ENCODE measurements around the gene PLCB1.

Gene PLCB1

GRCh38 chr20:8362457-8362856 lies 230.4 kb downstream of the PLCB1 start:
- no peaks in the 10 kb centered on the region for H3K27me3 ChIP-seq (ENCODE audit: low read depth, low read length)
- no peak overlapping the region for H3K4me3 ChIP-seq (ENCODE audit: low read depth in 1 of 2, low read length in 2 of 2)
- H3K36me3 ChIP-seq (ENCODE audit: control insufficient read depth in 1 of 2, insufficient read depth in 2 of 2, low read length in 2 of 2), result no peaks in the 10 kb centered on the region
- H3K27ac ChIP-seq (ENCODE audit: low read length), result no peak overlapping the region
- peaks cover 0 to 17% of the 10 kb centered on the region in 2 donors for H3K4me1 ChIP-seq (ENCODE audit: control insufficient read depth in 1 of 2, insufficient read depth in 2 of 2, low read length in 2 of 2)
- no peaks in the 10 kb centered on the region for H3K9me3 ChIP-seq (ENCODE audit: control insufficient read depth in 1 of 2, low read length in 2 of 2)

- H3K4me3 ChIP-seq (ENCODE audit: low read depth in 1 of 2, low read length in 2 of 2), result no peak overlapping the region
- H3K27me3 ChIP-seq (ENCODE audit: low read depth, low read length), result no peaks in the 10 kb centered on the region
- H3K9me3 ChIP-seq (ENCODE audit: control insufficient read depth in 1 of 2, low read length in 2 of 2), result no peaks in the 10 kb centered on the region
- H3K36me3 ChIP-seq (ENCODE audit: control insufficient read depth in 1 of 2, insufficient read depth in 2 of 2, low read length in 2 of 2), result no peaks in the 10 kb centered on the region
- peaks cover 0 to 13% of the 10 kb centered on the region in 2 donors for H3K4me1 ChIP-seq (ENCODE audit: control insufficient read depth in 1 of 2, insufficient read depth in 2 of 2, low read length in 2 of 2)
- no peak overlapping the region for H3K27ac ChIP-seq (ENCODE audit: low read length)
Measured at GRCh38 chr20:8363970-8364733, 232.1 kb downstream of the PLCB1 start.

GRCh38 chr20:8364734-8365078 lies 232.6 kb downstream of the PLCB1 start:
- Histone ChIP-seq H3K4me3 (ENCODE audit: low read depth in 1 of 2, low read length in 2 of 2) (no peak overlapping the region), H3K27ac (ENCODE audit: low read length) (no peak overlapping the region), H3K36me3 (ENCODE audit: control insufficient read depth in 1 of 2, insufficient read depth in 2 of 2, low read length in 2 of 2) (no peaks in the 10 kb centered on the region), H3K27me3 (ENCODE audit: low read depth, low read length) (no peaks in the 10 kb centered on the region), H3K4me1 (ENCODE audit: control insufficient read depth in 1 of 2, insufficient read depth in 2 of 2, low read length in 2 of 2) (peaks cover 0 to 13% of the 10 kb centered on the region in 2 donors), H3K9me3 (ENCODE audit: control insufficient read depth in 1 of 2, low read length in 2 of 2) (no peaks in the 10 kb centered on the region)

- Histone ChIP-seq H3K36me3 (ENCODE audit: control insufficient read depth in 1 of 2, insufficient read depth in 2 of 2, low read length in 2 of 2) (no peaks in the 10 kb centered on the region), H3K4me3 (ENCODE audit: low read depth in 1 of 2, low read length in 2 of 2) (no peak overlapping the region), H3K4me1 (ENCODE audit: control insufficient read depth in 1 of 2, insufficient read depth in 2 of 2, low read length in 2 of 2) (peaks cover 0 to 8% of the 10 kb centered on the region in 2 donors), H3K27me3 (ENCODE audit: low read depth, low read length) (no peaks in the 10 kb centered on the region), H3K27ac (ENCODE audit: low read length) (no peak overlapping the region), H3K9me3 (ENCODE audit: control insufficient read depth in 1 of 2, low read length in 2 of 2) (no peaks in the 10 kb centered on the region)
Measured at GRCh38 chr20:8365634-8366033, 233.6 kb downstream of the PLCB1 start.

GRCh38 chr20:8366303-8366923 lies 234.3 kb downstream of the PLCB1 start:
- H3K36me3 ChIP-seq (ENCODE audit: control insufficient read depth in 1 of 2, insufficient read depth in 2 of 2, low read length in 2 of 2), result no peaks in the 10 kb centered on the region
- peaks cover 0 to 2% of the 10 kb centered on the region in 2 donors for H3K4me1 ChIP-seq (ENCODE audit: control insufficient read depth in 1 of 2, insufficient read depth in 2 of 2, low read length in 2 of 2)
- H3K4me3 ChIP-seq (ENCODE audit: low read depth in 1 of 2, low read length in 2 of 2), result no peak overlapping the region
- H3K27me3 ChIP-seq (ENCODE audit: low read depth, low read length), result no peaks in the 10 kb centered on the region
- no peaks in the 10 kb centered on the region for H3K9me3 ChIP-seq (ENCODE audit: control insufficient read depth in 1 of 2, low read length in 2 of 2)
- H3K27ac ChIP-seq (ENCODE audit: low read length), result no peak overlapping the region

GRCh38 chr20:8367689-8368088 lies 235.6 kb downstream of the PLCB1 start:
- Histone ChIP-seq H3K4me1 (ENCODE audit: control insufficient read depth in 1 of 2, insufficient read depth in 2 of 2, low read length in 2 of 2) (peaks cover 0 to 3% of the 10 kb centered on the region in 2 donors), H3K27me3 (ENCODE audit: low read depth, low read length) (no peaks in the 10 kb centered on the region), H3K27ac (ENCODE audit: low read length) (no peak overlapping the region), H3K4me3 (ENCODE audit: low read depth in 1 of 2, low read length in 2 of 2) (no peak overlapping the region), H3K36me3 (ENCODE audit: control insufficient read depth in 1 of 2, insufficient read depth in 2 of 2, low read length in 2 of 2) (no peaks in the 10 kb centered on the region), H3K9me3 (ENCODE audit: control insufficient read depth in 1 of 2, low read length in 2 of 2) (no peaks in the 10 kb centered on the region)

- Histone ChIP-seq H3K9me3 (ENCODE audit: control insufficient read depth in 1 of 2, low read length in 2 of 2) (no peaks in the 10 kb centered on the region), H3K4me3 (ENCODE audit: low read depth in 1 of 2, low read length in 2 of 2) (no peak overlapping the region), H3K4me1 (ENCODE audit: control insufficient read depth in 1 of 2, insufficient read depth in 2 of 2, low read length in 2 of 2) (peaks cover 0 to 3% of the 10 kb centered on the region in 2 donors), H3K27me3 (ENCODE audit: low read depth, low read length) (no peaks in the 10 kb centered on the region), H3K36me3 (ENCODE audit: control insufficient read depth in 1 of 2, insufficient read depth in 2 of 2, low read length in 2 of 2) (no peaks in the 10 kb centered on the region), H3K27ac (ENCODE audit: low read length) (no peak overlapping the region)
Measured at GRCh38 chr20:8368670-8369069, 236.6 kb downstream of the PLCB1 start.

- H3K4me1 ChIP-seq (ENCODE audit: control insufficient read depth in 1 of 2, insufficient read depth in 2 of 2, low read length in 2 of 2), result peaks cover 0 to 3% of the 10 kb centered on the region in 2 donors
Measured at GRCh38 chr20:8369311-8369710, 237.2 kb downstream of the PLCB1 start.

GRCh38 chr20:8370774-8371173 lies 238.7 kb downstream of the PLCB1 start:
- Histone ChIP-seq H3K36me3 (ENCODE audit: control insufficient read depth in 1 of 2, insufficient read depth in 2 of 2, low read length in 2 of 2) (no peaks in the 10 kb centered on the region), H3K4me1 (ENCODE audit: control insufficient read depth in 1 of 2, insufficient read depth in 2 of 2, low read length in 2 of 2) (peaks cover 0 to 4% of the 10 kb centered on the region in 2 donors), H3K9me3 (ENCODE audit: control insufficient read depth in 1 of 2, low read length in 2 of 2) (no peaks in the 10 kb centered on the region), H3K4me3 (ENCODE audit: low read depth in 1 of 2, low read length in 2 of 2) (no peak overlapping the region), H3K27me3 (ENCODE audit: low read depth, low read length) (no peaks in the 10 kb centered on the region), H3K27ac (ENCODE audit: low read length) (no peak overlapping the region)

More at GRCh38 chr20:8369311-8369710, 237.2 kb downstream of the PLCB1 start:
- Histone ChIP-seq H3K27me3 (ENCODE audit: low read depth, low read length) (no peaks in the 10 kb centered on the region), H3K4me3 (ENCODE audit: low read depth in 1 of 2, low read length in 2 of 2) (no peak overlapping the region), H3K36me3 (ENCODE audit: control insufficient read depth in 1 of 2, insufficient read depth in 2 of 2, low read length in 2 of 2) (no peaks in the 10 kb centered on the region), H3K27ac (ENCODE audit: low read length) (no peak overlapping the region), H3K9me3 (ENCODE audit: control insufficient read depth in 1 of 2, low read length in 2 of 2) (no peaks in the 10 kb centered on the region)

GRCh38 chr20:8372824-8373380 lies 240.8 kb downstream of the PLCB1 start:
- Histone ChIP-seq H3K4me3 (ENCODE audit: low read depth in 1 of 2, low read length in 2 of 2) (no peak overlapping the region), H3K9me3 (ENCODE audit: control insufficient read depth in 1 of 2, low read length in 2 of 2) (no peaks in the 10 kb centered on the region), H3K27me3 (ENCODE audit: low read depth, low read length) (no peaks in the 10 kb centered on the region), H3K36me3 (ENCODE audit: control insufficient read depth in 1 of 2, insufficient read depth in 2 of 2, low read length in 2 of 2) (no peaks in the 10 kb centered on the region), H3K4me1 (ENCODE audit: control insufficient read depth in 1 of 2, insufficient read depth in 2 of 2, low read length in 2 of 2) (peaks cover 0 to 11% of the 10 kb centered on the region in 2 donors), H3K27ac (ENCODE audit: low read length) (no peak overlapping the region)

- Histone ChIP-seq H3K9me3 (ENCODE audit: control insufficient read depth in 1 of 2, low read length in 2 of 2) (no peaks in the 10 kb centered on the region), H3K27me3 (ENCODE audit: low read depth, low read length) (no peaks in the 10 kb centered on the region), H3K4me1 (ENCODE audit: control insufficient read depth in 1 of 2, insufficient read depth in 2 of 2, low read length in 2 of 2) (peaks cover 0 to 11% of the 10 kb centered on the region in 2 donors), H3K36me3 (ENCODE audit: control insufficient read depth in 1 of 2, insufficient read depth in 2 of 2, low read length in 2 of 2) (no peaks in the 10 kb centered on the region), H3K27ac (ENCODE audit: low read length) (no peak overlapping the region), H3K4me3 (ENCODE audit: low read depth in 1 of 2, low read length in 2 of 2) (no peak overlapping the region)
Measured at GRCh38 chr20:8373579-8373978, 241.5 kb downstream of the PLCB1 start.
